ENCODE measurements around the gene CCAR1.
"Not testable (repeated sequence)": the region's sequence is repeated elsewhere in the genome, so short reads cannot be mapped to it uniquely, and the experiment has no call there.

The CCAR1 gene

DNA sequence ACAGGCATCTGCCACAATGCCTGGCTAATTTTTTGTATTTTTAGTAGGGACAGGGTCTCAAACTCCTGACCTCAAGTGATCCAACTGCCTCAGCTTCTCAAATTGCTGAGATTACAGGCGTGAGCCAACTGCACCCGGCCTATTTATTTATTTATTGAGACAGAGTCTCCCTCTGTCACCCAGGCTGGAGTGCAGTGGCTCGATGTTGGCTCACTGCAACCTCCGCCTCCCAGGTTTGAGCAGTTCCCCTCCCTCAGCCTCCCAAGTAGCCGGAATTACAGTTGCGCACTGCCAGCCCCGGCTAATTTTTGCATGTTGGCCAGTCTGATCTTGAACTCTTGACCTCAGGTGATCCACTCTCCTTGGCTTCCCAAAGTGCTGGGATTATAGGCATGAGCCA is 46.4 kb downstream of the CCAR1 start:
- not testable (repeated sequence) for DNase-seq

DNA sequence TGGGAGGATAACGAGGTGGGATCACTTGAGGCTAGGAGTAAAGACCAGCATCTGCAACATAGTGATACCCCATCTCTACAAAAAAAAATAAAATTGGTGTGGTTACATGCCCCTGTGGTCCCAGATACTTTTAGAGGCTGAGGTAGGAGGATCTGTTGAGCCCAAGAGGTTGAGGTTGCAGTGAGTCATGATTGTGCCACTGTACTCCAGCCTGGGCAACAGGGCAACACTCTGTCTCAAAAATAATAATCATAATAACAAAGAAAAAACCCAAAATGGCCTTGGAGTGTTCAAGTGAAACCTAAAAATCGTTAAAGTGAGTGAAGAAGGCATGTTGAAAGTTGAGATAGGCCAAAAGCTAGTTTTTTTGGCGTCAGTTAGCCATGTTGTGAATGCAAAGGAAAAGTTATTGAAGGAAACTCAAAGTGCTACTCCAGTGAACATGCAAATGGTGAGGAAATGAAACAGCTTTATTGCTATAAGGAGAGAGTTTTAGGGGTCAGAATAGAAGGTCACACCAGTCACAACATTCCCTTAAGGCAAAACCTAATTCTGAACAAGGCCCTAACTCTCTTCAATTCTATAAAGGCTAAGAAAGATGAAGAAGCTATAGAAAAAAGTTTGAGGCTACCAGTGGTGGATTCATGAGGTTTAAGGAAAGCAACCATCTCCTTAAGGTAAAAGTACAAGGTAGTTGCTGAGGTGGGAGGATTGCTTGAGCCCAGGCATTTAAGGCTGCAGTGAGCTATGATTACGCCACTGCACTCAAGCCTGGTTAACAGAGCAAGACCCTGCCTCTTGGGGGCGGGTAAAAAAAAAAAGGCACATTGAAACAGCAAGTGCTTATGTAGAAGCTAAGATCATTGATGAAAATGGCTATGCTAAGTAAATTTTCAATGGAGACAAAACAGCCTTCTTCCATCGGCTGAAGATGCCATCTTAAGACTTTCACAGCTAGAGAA is 60.9 kb downstream of the CCAR1 start:
- DNase-seq, result no peak

DNA sequence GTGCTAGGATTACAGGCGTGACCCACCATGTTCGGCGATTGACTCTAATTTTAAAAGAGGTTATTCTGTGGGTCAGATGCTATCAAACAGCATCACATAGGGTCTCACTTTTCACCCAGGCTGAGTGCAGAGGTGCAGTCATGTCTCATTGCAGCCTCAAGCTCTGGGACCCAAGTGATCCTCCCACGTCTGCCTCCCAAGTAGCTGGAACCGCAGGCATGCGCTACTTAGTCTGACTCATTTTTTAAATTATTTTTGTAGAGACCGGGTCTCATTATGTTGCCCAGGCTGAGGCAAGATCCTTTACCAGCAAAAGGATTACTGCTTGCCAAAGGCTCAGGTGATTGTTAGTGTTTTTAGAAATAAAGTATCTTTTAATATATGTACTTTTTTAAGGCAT is 63.4 kb downstream of the CCAR1 start:
- DNase-seq, result no peak

DNA sequence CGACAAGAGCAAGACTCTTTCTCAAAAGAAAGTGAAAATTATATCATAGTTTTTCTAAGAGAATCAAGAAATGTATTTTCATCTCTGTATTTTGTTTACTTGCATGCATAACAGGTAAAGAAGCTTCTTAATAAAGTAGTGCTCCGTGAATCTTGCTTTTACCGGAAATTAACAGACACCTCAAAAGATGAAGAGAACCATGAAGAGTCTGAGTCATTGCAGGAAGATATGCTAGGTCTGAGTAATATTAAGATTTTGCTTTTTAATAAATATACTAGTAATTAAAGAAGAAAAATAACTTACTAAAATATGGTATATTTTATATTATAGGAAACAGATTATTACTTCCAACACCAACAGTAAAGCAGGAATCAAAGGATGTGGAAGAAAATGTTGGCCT is 66.8 kb downstream of the CCAR1 start:
- DNase-seq, result no peak

DNA sequence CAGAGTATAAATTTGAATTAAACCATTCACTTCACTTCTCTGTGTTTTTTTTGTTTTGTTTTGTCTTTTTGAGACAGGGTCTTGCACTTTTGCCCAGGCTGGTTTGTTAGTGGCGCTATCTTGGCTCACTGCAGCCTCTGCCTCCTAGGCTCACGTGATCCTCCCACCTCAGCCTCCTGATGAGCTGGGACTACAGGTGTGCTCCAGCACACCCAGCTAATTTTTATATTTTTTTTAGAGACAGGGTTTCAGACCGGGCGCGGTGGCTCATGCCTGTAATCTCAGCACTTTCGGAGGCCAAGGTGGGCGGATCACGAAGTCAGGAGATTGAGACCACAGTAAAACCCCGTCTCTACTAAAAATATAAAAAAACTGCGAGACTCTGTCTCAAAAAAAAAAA is 69.4 kb downstream of the CCAR1 start:
- no peak for DNase-seq

DNA sequence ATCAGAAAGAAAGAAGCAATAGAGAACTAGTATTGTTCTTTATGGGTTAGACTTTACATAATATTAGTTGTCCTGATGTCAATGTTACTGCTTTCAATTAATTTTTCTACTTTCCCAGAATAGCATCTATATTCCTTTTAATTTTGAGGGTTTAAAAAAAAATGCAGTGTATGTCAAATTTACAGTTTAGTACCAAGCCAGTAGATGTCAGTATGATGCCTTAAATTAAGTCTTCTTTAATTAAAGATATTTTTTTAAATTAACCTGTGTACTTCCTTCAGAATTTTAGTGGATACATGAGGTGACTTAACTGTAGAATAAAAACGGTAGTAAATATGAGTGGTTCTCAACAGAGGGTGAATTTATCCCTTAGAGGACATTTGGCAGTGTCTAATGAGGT is 71.1 kb downstream of the CCAR1 start:
- DNase-seq, result peak; percentile 23

DNA sequence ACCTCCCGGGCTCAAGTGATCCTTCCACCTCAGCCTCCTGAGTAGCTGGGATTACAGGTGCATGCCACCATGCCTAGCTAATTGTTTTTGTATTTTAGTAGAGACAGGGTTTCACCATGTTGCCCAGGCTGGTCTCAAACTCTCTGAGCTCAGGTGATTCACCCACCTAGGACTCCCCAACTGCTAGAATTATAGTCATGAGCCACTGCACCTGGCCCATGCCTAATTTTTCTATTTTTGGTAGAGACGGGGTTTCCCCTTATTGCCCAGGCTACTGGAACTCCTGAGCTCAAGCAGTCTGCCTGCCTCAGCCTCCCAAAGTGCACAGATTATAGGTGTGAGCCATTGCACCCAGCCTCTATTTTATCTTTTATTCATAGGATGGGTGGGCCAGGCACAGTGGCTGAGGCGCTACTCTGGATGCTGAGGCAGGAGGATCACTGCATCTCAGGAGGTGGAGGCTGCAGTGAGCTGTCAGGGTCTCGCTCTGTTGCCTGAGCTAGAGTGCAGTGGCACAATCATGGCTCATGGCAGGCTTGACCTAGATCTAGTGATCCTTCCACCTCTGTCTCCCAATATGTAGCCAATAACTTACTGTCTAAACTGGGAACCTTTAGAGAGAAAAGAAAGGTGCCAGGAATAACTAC is 75.0 kb downstream of the CCAR1 start:
- no peak for DNase-seq

DNA sequence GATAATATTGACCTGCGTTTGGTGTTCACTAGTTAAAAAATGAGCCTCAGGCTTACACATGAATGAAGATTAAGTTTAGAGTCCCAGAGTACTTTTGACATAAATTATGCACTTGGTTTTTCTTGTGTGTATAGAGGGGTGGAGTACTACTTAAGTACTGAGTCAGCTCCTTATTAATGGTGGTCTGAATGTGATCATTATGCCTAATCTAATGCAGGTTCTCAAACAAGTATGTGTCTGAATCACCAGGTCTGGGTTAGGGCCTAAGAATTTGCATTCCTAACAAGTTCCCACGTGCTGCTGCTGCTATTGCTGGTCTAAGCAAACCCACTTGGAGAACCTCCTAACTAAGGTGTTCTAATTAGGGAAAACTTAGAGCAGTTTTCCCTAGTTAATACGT is 75.6 kb downstream of the CCAR1 start:
- no peak for DNase-seq

DNA sequence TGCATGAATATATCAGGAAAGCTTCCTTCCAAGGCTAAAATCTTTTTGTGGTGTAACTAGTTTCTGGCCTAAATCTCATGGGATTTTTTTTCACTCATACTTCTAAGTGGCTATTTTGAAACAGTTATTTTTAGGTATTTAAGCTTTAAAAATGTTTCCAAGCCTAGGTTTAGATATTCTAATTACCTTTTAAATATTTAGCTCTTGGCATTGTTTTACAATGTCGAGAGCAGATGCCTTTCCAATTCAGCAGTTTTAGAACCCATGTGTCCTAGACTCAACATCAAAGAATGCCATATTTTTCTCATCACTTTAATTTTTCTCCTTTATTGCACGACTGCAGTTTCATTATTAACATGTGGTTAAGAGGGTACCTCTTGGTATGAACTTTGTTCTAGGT is 79.2 kb downstream of the CCAR1 start:
- no peak for DNase-seq

DNA sequence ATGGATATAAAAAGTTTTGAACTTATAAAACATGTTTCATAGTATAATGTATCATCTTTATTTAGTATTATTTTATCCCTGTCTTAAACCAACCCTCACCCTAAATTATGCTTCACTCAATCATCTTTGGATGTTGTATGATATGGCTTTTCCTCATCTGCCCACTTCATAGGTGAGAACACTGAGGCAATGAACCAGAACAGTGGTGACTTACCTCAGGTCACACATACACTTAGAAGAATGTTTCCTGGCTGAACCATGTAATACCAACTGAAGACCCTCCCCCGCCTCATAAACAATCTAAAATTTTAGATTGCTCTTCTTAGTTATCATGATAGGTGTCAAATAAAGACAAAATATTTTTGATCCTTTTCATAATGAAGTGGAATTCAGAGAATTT is 83.7 kb downstream of the CCAR1 start:
- DNase-seq, result no peak

DNA sequence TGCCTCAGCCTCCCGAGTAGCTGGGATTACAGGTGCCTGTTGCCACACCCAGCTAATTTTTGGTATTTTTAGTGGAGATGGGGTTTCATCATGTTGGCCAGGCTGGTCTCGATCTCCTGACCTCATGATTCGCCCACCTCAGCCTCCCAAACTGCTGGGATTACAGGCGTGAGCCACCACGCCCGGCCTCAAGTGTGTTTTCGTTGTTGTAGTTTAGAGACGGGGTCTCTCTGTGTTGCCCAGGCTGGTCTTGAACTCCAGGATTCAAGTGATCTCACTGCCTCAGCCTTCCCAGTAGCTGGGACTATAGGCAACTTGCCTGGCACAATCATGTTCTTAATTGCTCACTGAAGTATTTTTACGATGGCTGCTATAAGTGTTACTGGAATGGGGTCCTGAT is 89.8 kb downstream of the CCAR1 start:
- DNase-seq, result not testable (repeated sequence)

DNA sequence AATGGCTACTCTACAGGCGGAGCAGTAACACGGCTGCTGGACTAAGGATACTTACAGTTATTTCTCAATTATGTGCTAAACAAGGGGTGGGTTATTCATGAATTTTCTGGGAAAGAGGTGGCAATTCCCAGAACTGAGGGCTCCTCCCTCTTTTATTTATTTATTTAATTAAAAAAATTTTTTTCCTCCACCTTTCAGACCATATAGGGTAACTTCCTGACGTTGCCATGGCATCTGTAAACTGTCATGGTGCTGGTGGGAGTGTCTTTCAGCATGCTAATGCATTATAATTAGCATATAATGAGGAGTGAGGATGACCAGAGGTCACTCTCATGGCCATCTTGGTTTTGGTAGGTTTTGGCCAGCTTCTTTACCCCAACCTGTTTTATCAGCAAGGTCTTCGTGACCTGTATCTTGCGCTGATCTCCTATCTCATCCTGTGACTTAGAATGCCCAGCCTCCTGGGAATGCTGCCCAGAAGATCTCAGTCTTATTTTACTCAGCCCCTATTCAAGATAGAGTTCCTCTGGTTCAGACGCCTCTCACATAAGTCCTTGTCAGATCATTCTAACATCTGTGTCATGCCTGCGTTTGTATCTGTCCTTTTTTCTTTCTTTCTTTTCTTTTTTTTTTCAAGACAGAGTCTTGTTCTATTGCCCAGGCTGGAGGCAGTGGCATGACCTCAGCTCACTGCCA is 90.4 kb downstream of the CCAR1 start:
- DNase-seq, result no peak

DNA sequence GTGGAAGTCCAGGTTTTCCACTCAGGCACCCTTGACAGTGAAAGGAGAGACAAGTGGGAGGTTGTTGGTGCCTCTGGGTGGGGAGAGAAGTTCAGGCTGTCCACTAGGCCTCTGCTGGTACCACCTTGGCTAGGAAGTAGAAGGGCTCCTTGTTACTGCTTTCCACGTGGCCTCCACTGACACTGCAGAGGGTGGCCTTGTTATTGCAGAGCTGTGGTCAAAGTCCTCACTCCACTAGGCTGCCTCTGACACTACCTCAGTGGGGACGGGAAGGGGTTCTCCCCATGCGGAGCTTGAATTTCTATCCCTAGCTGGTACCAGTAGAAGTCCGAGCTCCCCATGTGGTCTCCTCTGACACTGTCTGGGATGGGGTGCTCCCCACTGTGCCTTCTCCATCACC is 91.4 kb downstream of the CCAR1 start:
- DNase-seq, result no peak

DNA sequence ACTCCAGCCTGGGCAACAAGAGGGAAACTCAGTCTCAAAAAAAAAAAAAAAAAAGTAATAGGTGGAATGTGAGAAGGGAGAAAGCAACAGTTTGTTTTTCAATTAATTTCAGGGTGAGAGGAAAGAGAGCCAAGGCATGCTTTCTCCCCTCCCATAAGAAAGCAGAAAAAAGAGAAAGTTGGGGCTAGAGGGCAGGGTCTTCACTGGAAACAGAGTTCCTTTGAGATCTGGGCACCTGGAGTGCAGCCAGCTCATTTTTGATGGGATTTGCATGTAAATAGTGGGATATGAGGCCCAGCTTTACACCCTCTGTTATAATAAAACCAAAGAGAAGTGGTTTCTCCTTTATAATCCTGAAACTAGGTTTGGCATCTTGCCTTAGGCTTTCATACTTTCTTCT is 92.5 kb downstream of the CCAR1 start:
- no peak for DNase-seq

DNA sequence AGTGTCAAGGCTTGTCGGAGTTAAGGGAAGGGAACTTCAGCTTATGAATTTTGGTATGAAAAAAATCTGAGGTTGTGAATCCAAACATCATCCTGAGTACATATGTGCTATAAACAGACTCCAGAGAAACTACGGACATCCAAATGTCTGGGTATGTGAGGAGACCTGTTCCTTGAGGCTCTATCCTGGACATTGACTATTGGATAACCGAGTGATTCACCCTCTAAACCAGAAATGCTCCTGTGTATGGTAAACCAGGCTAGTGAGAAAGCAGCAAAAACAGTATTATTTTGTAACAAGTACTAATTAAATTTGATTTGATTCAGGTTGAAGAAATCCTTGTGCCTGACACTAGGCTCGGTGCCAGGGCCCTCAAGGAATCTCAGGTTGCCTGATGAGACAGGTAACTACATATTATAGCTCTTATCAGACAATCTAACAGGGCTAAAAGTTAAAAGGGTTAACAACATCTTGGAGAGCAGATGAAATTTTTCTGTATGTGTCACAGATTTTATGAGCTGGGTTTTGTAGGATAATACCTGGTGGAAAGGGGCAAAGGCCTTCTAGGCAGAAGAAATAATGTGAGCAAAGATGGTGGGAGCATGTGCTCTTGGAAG is 95.9 kb downstream of the CCAR1 start:
- no peak for DNase-seq

DNA sequence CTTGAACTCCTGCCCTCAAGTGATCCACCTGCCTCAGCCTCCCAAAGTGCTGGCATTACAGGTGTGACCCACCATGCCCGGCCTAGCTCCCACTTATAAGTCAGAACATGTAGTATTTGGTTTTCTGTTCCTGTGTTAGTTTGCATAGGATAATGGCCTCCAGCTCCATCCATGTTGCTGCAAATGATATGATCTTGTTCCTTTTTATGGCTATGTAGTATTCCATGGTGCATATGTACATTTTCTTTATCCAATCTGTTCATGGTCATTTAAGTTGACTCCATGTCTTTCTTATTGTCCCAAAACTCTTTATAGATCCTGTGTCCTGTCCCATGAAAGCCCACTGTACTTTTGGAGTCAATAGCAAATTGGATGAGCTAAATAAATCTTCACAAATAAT is 99.3 kb downstream of the CCAR1 start:
- not testable (repeated sequence) for DNase-seq

DNA sequence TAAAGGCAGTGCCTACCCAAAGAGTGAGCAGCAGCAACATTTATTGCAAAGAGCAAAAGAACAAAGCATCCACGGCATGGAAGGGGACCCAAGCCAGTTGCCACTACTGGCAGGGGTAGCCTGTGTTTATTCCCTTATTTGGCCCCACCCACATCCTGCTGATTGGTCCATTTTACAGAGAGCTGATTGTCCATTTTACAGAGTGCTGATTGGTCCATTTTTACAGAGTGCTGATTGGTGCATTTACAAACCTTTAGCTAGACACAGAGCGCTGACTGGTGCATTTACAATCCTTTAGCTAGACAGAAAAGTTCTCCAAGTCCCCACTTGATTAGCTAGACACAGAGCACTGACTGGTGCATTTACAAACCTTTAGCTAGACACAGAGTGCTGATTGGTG is 101.6 kb downstream of the CCAR1 start:
- not testable (repeated sequence) for DNase-seq

DNA sequence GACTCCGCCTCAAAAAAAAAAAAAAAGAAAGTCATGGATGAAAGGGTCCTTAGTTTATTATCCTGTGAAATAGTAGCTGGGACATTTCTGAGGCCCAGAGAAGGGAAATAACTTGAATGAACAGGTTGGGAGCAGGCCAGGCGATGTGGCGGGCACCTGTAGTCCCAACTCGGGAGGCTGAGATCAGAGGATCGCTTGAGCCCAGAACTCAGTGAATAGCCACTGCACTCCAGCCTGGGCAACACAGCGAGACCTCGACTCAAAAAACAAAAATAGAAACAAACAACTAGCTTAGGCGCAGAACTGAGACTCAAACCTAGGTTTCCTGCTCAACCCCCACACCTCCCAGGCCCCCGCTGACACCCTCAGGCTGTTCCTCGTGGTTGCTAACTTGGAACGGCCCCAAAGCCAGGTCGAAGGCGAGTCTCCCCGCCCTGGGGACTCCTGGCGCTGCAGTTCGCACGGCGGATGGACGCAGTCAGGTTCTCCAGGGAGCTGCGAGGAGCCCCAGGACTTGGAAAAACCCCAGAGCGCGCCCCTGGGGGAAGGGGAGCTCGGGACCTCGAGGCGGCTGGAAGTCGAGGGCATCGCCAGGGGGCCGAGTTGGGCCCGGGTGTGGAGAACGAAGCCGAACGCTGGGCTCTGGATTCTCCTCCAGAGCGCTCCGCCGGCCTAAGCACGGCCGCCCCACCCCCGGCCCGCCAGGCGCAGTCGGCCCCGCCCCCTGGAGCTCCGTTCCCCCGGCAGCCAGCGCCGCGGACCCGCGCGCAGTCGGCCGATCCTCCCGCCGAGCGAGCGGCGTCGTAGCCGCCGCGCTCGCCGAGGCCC is 105.9 kb downstream of the CCAR1 start, which contains the start of gene STOX1:
Gene STOX1, plus strand, starts transcription at position 768 of the 828 bp plus-strand sequence. CDS start 93 bp downstream, outside the sequence.
- peak; percentile 82 for DNase-seq

DNA sequence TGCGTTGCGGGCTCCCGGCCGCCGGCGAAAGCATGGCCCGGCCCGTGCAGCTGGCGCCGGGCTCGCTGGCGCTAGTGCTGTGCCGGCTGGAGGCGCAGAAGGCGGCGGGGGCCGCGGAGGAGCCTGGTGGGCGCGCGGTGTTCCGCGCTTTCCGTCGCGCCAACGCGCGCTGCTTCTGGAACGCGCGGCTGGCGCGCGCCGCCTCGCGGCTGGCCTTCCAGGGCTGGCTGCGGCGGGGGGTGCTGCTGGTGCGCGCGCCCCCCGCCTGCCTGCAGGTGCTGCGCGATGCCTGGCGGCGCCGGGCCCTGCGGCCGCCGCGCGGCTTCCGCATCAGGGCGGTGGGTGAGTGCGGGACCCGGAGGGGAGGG is 106.5 kb downstream of the CCAR1 start:
- DNase-seq, result not testable (repeated sequence)

DNA sequence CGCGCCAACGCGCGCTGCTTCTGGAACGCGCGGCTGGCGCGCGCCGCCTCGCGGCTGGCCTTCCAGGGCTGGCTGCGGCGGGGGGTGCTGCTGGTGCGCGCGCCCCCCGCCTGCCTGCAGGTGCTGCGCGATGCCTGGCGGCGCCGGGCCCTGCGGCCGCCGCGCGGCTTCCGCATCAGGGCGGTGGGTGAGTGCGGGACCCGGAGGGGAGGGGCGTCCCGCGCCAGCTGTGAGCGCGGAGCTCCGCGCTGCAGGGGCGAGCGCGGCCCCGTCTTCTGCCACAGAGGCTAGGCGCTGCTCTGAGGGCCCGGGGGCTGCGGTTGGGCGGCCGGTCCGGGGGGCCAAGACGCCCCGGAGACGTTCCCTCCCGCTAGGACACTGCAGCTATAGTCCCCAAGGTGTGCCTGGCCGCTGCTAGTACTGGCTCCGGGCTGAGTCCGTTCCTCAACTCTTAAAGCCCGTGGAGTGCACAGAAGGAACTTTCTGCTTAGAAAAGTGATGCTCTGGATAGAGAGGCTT is 107.1 kb downstream of the CCAR1 start:
- peak; percentile 31 for DNase-seq

DNA sequence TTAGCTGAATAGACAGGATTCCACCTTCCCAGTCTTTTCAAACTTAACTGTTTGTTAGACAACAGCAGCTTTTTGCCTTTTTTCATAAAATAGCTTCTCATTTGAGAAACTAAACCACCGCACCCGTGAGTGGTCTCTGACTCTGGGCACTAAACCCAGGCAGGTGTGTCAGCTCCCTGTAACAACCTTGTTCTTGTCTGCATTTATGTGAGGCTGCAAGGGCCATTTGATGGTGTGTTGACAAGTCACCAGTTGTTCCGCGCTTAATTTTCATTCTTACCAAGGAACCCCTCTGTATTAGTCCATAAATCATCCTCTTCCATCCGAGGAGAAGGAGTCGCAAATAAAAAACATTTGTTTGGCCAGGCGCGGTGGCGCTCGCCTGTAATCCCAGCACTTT is 107.8 kb downstream of the CCAR1 start:
- no peak for DNase-seq

DNA sequence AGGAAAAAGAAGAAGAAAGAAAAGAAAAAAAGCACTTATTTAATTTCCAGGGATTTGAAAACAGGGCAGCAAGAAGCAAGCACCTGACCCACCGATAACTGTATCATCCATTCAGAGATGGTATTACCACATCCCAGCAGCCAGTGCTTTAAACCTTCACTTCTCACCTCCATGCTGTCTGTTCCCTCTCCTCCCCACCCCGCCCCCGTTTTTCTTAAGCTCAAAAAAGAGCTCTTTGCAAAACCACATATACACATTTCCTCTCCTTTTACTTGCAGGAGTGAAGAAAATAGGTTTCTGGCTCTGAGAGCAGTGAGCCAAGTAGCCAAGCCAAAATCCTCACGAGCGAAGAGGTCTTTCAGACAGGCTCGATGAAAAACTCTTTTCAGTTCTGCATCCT is 108.5 kb downstream of the CCAR1 start:
- no peak for DNase-seq
